Calu3 (cell line): ENCODE measurements around the gene AGBL4. TPM values are rescaled to one million over a fixed set of nuclear protein-coding genes. Genes with fewer than 3 reads are reported as not detected.

Source experiments
- BruUV-seq: library from RNA; stranded (reverse); fragments of 400-500 nt; replicated peaks from 2 replicates; lab custom pipeline; 2021; lab: Mats Ljungman, UMichigan
- CTCF ChIA-PET: fragments of 300-600 bp; sonication (Branson Sonifier 250); formaldehyde crosslinking; loops from one replicate; lab custom pipeline; 2022; ENCODE audit warnings: antibody characterized with exemption; lab: Charles Lee
- DNase-seq: peaks from one replicate; pipeline ENCODE4 v3.0.0; 2022
- H3K27ac Mint-ChIP-seq: one replicate; pipeline ENCODE4 v1.8.0; 2022; ENCODE audit warnings: mixed read lengths; ENCODE audit not compliant: unreplicated experiment
- H3K27me3 Mint-ChIP-seq: one replicate; pipeline ENCODE4 v1.8.0; 2022; ENCODE audit warnings: mixed read lengths; ENCODE audit not compliant: unreplicated experiment
- H3K36me3 Mint-ChIP-seq: one replicate; pipeline ENCODE4 v1.8.0; 2022; ENCODE audit warnings: mild to moderate bottlenecking, moderate library complexity, mixed read lengths; ENCODE audit not compliant: insufficient read depth, unreplicated experiment
- H3K4me1 Mint-ChIP-seq: one replicate; pipeline ENCODE4 v1.8.0; 2022; ENCODE audit warnings: mild to moderate bottlenecking, low read depth, mixed read lengths; ENCODE audit not compliant: unreplicated experiment
- H3K4me3 Mint-ChIP-seq: one replicate; pipeline ENCODE4 v1.8.0; 2022; ENCODE audit warnings: mild to moderate bottlenecking, low read depth, moderate library complexity, mixed read lengths; ENCODE audit not compliant: unreplicated experiment
- H3K9me3 Mint-ChIP-seq: one replicate; pipeline ENCODE4 v1.8.0; 2022; ENCODE audit warnings: low read depth, mixed read lengths; ENCODE audit not compliant: unreplicated experiment
- intact Hi-C: fragments of 100-400 bp; cut with micrococcal nuclease; formaldehyde crosslinking; loops from one replicate; pipeline ENCODE4 v1.10.0; 2022; ENCODE audit not compliant: unreplicated experiment
- total RNA-seq: library from RNA; stranded (reverse); gene quantifications from 2 replicates; pipeline ENCODE4 v1.2.3, GENCODE V29; 2022
- TF ChIP-seq, protein P1 (sequence below): fragments of 200-600 bp; IDR thresholded peaks from one replicate; pipeline ENCODE4 v1.8.0; 2022; ENCODE audit warnings: antibody characterized with exemption; ENCODE audit not compliant: unreplicated experiment

The AGBL4 gene
- total RNA-seq, 1 experiment from 2014 or later, result not detected

DNA sequence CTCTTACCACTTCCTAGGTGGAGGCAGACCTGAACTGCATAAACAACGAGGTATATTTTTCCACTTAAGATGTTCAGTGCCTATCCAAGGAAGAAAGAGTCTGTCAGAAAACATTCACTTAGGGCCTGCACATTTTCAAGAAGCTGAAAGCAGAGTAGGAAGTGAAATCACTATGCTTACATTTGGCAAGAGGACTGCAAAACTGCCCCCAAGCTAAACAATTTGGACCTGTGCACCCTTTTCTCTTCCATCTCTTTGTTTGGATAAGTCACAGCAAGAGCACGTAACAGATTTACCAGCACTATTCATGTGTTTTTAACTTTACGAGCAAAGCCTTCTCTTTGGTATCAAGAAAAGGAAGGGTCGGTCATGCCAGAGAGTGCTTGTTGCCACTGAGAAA lies 1233.9 kb downstream of the AGBL4 start:
- peaks cover 37% of the 10 kb centered on the region for H3K27me3 Mint-ChIP-seq
- CTCF ChIA-PET, result no interaction called here
- no peak for DNase-seq
- no peaks in the 10 kb centered on the region for H3K36me3 Mint-ChIP-seq
- TF ChIP-seq, protein P1, sequence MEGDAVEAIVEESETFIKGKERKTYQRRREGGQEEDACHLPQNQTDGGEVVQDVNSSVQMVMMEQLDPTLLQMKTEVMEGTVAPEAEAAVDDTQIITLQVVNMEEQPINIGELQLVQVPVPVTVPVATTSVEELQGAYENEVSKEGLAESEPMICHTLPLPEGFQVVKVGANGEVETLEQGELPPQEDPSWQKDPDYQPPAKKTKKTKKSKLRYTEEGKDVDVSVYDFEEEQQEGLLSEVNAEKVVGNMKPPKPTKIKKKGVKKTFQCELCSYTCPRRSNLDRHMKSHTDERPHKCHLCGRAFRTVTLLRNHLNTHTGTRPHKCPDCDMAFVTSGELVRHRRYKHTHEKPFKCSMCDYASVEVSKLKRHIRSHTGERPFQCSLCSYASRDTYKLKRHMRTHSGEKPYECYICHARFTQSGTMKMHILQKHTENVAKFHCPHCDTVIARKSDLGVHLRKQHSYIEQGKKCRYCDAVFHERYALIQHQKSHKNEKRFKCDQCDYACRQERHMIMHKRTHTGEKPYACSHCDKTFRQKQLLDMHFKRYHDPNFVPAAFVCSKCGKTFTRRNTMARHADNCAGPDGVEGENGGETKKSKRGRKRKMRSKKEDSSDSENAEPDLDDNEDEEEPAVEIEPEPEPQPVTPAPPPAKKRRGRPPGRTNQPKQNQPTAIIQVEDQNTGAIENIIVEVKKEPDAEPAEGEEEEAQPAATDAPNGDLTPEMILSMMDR, result no peak
- H3K9me3 Mint-ChIP-seq, result no peaks in the 10 kb centered on the region
- H3K4me1 Mint-ChIP-seq, result no peaks in the 10 kb centered on the region
- H3K27ac Mint-ChIP-seq, result no peak overlapping the region
- no TSS peak for BruUV-seq
- intact Hi-C loops, result no loop called here
- H3K4me3 Mint-ChIP-seq, result no peak overlapping the region

- BruUV-seq, result no TSS peak
- H3K4me3 Mint-ChIP-seq, result no peak overlapping the region
- no peak for DNase-seq
- intact Hi-C loops, result no loop called here
- no peak overlapping the region for H3K27ac Mint-ChIP-seq
- TF ChIP-seq, protein P1, result no peak
- H3K36me3 Mint-ChIP-seq, result no peaks in the 10 kb centered on the region
- peaks cover 20% of the 10 kb centered on the region for H3K27me3 Mint-ChIP-seq
- no peaks in the 10 kb centered on the region for H3K9me3 Mint-ChIP-seq
- no peaks in the 10 kb centered on the region for H3K4me1 Mint-ChIP-seq
- CTCF ChIA-PET, result no interaction called here
Measured at GRCh38 chr1:48785869-48786268, 1237.9 kb downstream of the AGBL4 start.

GRCh38 chr1:48784301-48784700 lies 1239.5 kb downstream of the AGBL4 start:
- Mint-ChIP-seq H3K4me1 (no peaks in the 10 kb centered on the region), H3K36me3 (no peaks in the 10 kb centered on the region), H3K27ac (no peak overlapping the region), H3K9me3 (no peaks in the 10 kb centered on the region), H3K4me3 (no peak overlapping the region), H3K27me3 (peaks cover 9% of the 10 kb centered on the region)
- DNase-seq, result no peak
- CTCF ChIA-PET, result no interaction called here
- intact Hi-C loops, result no loop called here
- BruUV-seq, result no TSS peak
- TF ChIP-seq, protein P1, result no peak

DNA sequence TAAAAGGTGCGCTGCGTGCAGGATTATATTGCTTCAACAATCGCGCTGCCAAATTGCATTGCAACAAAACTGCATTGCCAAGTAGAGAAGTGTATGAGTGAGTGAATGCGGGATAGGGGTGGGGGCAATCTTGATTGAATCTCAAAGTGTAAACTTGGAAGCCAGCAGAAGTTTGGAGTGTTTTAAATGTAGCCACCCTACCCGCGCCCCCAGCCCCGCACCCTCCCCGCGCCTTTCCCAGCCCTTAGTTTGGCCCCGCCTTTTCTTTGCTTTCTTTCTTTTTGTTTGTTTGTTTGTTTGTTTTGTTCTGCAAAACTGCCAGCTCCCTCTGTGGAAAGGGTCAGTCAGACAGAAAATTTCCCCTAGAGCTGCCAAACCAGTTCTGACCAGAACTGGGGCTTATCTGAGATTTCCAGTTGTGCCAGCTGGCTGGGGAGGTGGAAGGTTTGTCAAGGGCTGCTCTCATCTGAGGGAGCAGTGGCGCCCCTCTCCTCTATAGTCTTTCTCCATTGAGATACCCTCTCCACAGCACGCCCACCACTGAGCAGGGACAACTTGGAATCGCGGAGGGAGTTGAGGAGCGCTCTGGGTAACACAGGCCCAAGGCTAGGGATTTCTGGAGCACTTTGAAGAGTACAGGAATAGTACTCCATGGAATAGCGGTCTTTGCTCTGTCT lies 1246.4 kb downstream of the AGBL4 start:
- H3K27me3 Mint-ChIP-seq, result peaks cover 45% of the 10 kb centered on the region
- intact Hi-C loops, result no loop called here
- peaks cover 12% of the 10 kb centered on the region for H3K36me3 Mint-ChIP-seq
- peak overlapping the region; percentile 68 for H3K4me3 Mint-ChIP-seq
- H3K4me1 Mint-ChIP-seq, result peaks cover 9% of the 10 kb centered on the region
- no peaks in the 10 kb centered on the region for H3K9me3 Mint-ChIP-seq
- CTCF ChIA-PET, result interaction anchor here (0.7 kb wide), 3 partner anchors 105 to 873 kb away, joined by 5 to 6 read pairs (median 5); no protein-coding TSS in a partner anchor
- BruUV-seq, result no TSS peak
- TF ChIP-seq, protein P1, result no peak
- no peak overlapping the region for H3K27ac Mint-ChIP-seq
- peak; percentile 27 for DNase-seq
